OCI-LY7 (cell line): ENCODE results near the gene RCOR3. TPM values are rescaled to one million over a fixed set of nuclear protein-coding genes. Genes with fewer than 3 reads are reported as not detected.
A peak's percentile ranks its signal among the peaks of the same experiment; 100 is the strongest.

ENCODE experiments used
- BruUV-seq: library from RNA; stranded (reverse); fragments of 400-500 nt; replicated peaks from 2 replicates; lab custom pipeline; 2021; lab: Mats Ljungman, UMichigan
- CTCF ChIA-PET: fragments of 300-600 bp; sonication (Branson Sonifier 250); formaldehyde crosslinking; loops from one replicate; lab custom pipeline; 2022; ENCODE audit warnings: antibody characterized with exemption; ENCODE audit not compliant: unreplicated experiment; lab: Charles Lee
- POLR2A ChIA-PET: fragments of 300-600 bp; sonication (Branson Sonifier 250); formaldehyde crosslinking; loops from one replicate; lab custom pipeline; 2022; ENCODE audit warnings: antibody characterized with exemption; lab: Charles Lee
- DNase-seq: peaks from one replicate; pipeline ENCODE4 v3.0.0-alpha.2; 2015; ENCODE audit warnings: low spot score
- H2AFZ ChIP-seq: fragments of 200-600 bp; sonication (generic), shearing (Covaris generic); 2 replicates; pipeline ENCODE4 v1.6.1; 2014; ENCODE audit warnings: mild to moderate bottlenecking, antibody characterized with exemption, low read length, moderate library complexity
- H3K27ac ChIP-seq: fragments of 200-600 bp; sonication (generic); 2 replicates; pipeline ENCODE4 v1.5.1; 2014; ENCODE audit warnings: mixed run types, low read depth, mild to moderate bottlenecking, moderate library complexity, low read length, inconsistent platforms; ENCODE audit not compliant: poor library complexity, severe bottlenecking
- H3K36me3 ChIP-seq: fragments of 200-600 bp; sonication (generic); 2 replicates; pipeline ENCODE4 v1.6.1; 2014; ENCODE audit warnings: mild to moderate bottlenecking, antibody characterized with exemption, low read length, moderate library complexity, mixed read lengths; ENCODE audit not compliant: insufficient read depth
- H3K4me1 ChIP-seq: fragments of 200-600 bp; sonication (generic); 2 replicates; pipeline ENCODE4 v1.5.1; 2014; ENCODE audit warnings: mild to moderate bottlenecking, low read length; ENCODE audit not compliant: insufficient read depth, poor library complexity, severe bottlenecking
- H3K4me2 ChIP-seq: fragments of 200-600 bp; sonication (generic); 2 replicates; pipeline ENCODE4 v1.6.1; 2014; ENCODE audit warnings: mild to moderate bottlenecking, low read length
- H3K4me3 ChIP-seq: fragments of 200-600 bp; sonication (generic); 2 replicates; pipeline ENCODE4 v1.5.1; 2014; ENCODE audit warnings: mild to moderate bottlenecking, low read depth, low read length; ENCODE audit not compliant: poor library complexity, severe bottlenecking
- H3K79me2 ChIP-seq: fragments of 200-600 bp; sonication (generic); 2 replicates; pipeline ENCODE4 v1.6.1; 2016; ENCODE audit warnings: low read depth, mild to moderate bottlenecking, low read length, moderate library complexity, mixed read lengths; ENCODE audit not compliant: insufficient read depth
- H3K9me2 ChIP-seq: fragments of 200-600 bp; sonication (generic); 2 replicates; pipeline ENCODE4 v1.6.1; 2016; ENCODE audit warnings: mild to moderate bottlenecking, low read length, mixed read lengths; ENCODE audit not compliant: insufficient read depth
- H3K9me3 ChIP-seq: fragments of 200-600 bp; sonication (generic); 2 replicates; pipeline ENCODE4 v1.6.1; 2014; ENCODE audit warnings: mild to moderate bottlenecking, mixed run types, low read length, mixed read lengths
- H4K20me1 ChIP-seq: fragments of 200-600 bp; sonication (generic); 2 replicates; pipeline ENCODE4 v1.6.1; 2014; ENCODE audit warnings: mild to moderate bottlenecking, antibody characterized with exemption, low read length, moderate library complexity, mixed read lengths; ENCODE audit not compliant: insufficient read depth
- CTCF ChIP-seq: fragments of 200-600 bp; sonication (generic); conservative IDR thresholded peaks from 2 replicates; pipeline ENCODE4 v1.5.1; 2014; ENCODE audit warnings: mild to moderate bottlenecking, antibody characterized with exemption, low read length, moderate library complexity, mixed read lengths
- EZH2phosphoT487 ChIP-seq: fragments of 200-600 bp; sonication (generic); IDR thresholded peaks from 2 replicates; pipeline ENCODE4 v1.6.1; 2018; ENCODE audit warnings: low read depth, borderline replicate concordance, mild to moderate bottlenecking, mixed run types, antibody characterized with exemption, low read length, moderate library complexity, mixed read lengths
- intact Hi-C: fragments of 100-400 bp; cut with micrococcal nuclease; formaldehyde crosslinking; loops from one replicate; pipeline ENCODE4 v1.10.0; 2022; ENCODE audit not compliant: unreplicated experiment
- total RNA-seq, 2 experiments: library from RNA; depleted of rRNA in 1 of 2; stranded (reverse); fragments of >200 nt in 1 of 2; shearing (Covaris generic) in 1 of 2; gene quantifications; 2 replicates each; pipeline ENCODE4 v1.2.3, GENCODE V29; 2014 to 2022

RCOR3 gene
- total RNA-seq, 2 experiments from 2014 or later, result 34.8 to 62.3 TPM

GRCh38 chr1:211330282-211330936 is 71.2 kb downstream of the RCOR3 start:
- ChIA-PET CTCF (interaction anchor here (1.6 kb wide), 1 partner anchor 997 kb away, joined by 3 read pairs; no protein-coding TSS in a partner anchor), POLR2A (interaction anchor here (0.6 to 3.6 kb wide), 7 partner anchors 8 to 1259 kb away, joined by 3 to 39 read pairs (median 13); no protein-coding TSS in a partner anchor)
- H3K27ac ChIP-seq, result peak overlapping the region; percentile 77

GRCh38 chr1:211331011-211331709 is 72.0 kb downstream of the RCOR3 start:
- H3K4me2 ChIP-seq, result peak overlapping the region; percentile 96
- no TSS peak for BruUV-seq
- H3K9me3 ChIP-seq, result no peaks in the 10 kb centered on the region
- CTCF ChIA-PET, result no interaction called here
- DNase-seq, result no peak
- H3K79me2 ChIP-seq, result peaks cover 85% of the 10 kb centered on the region
- H3K4me1 ChIP-seq, result peaks cover 85% of the 10 kb centered on the region
- no peaks in the 10 kb centered on the region for H3K9me2 ChIP-seq
- POLR2A ChIA-PET, result interaction anchor here (0.7 to 1.4 kb wide), 3 partner anchors 13 to 69 kb away, joined by 3 to 5 read pairs (median 3); no protein-coding TSS in a partner anchor
- no peak overlapping the region for H2AFZ ChIP-seq
- H3K27ac ChIP-seq, result peak overlapping the region; percentile 77
- H4K20me1 ChIP-seq, result no peaks in the 10 kb centered on the region
- no peak overlapping the region for H3K4me3 ChIP-seq
- intact Hi-C loops, result no loop called here
- no peaks in the 10 kb centered on the region for H3K36me3 ChIP-seq
- TF ChIP-seq EZH2phosphoT487 (no peak), CTCF (no peak)

More at GRCh38 chr1:211330282-211330936, 71.2 kb downstream of the RCOR3 start:
- Histone ChIP-seq H4K20me1 (no peaks in the 10 kb centered on the region), H3K9me3 (no peaks in the 10 kb centered on the region), H3K9me2 (no peaks in the 10 kb centered on the region), H3K4me3 (peak overlapping the region; percentile 89), H2AFZ (no peak overlapping the region), H3K4me2 (peak overlapping the region; percentile 96), H3K79me2 (peaks cover 80% of the 10 kb centered on the region), H3K4me1 (peaks cover 86% of the 10 kb centered on the region), H3K36me3 (no peaks in the 10 kb centered on the region)
- BruUV-seq, result no TSS peak
- intact Hi-C loops, result no loop called here
- peak; percentile 14 for DNase-seq
- TF ChIP-seq CTCF (no peak), EZH2phosphoT487 (no peak)
